Choroid plexus epithelial cell (primary cell): ENCODE results near the gene MESP1.

Experiments used
- DNase-seq: peaks from one replicate; pipeline ENCODE4 v3.0.0-alpha.2; 2010; ENCODE audit warnings: low read depth
- H3K4me3 ChIP-seq: 2 replicates; pipeline ENCODE4 v1.5.1; 2011; ENCODE audit warnings: low read depth, mild to moderate bottlenecking, control low read depth, low read length, moderate library complexity
- TF ChIP-seq, protein P1 (sequence below): conservative IDR thresholded peaks from 2 replicates; pipeline ENCODE4 v1.5.1; 2011; ENCODE audit warnings: low read depth, mild to moderate bottlenecking, control low read depth, inconsistent platforms, low read length, moderate library complexity

The MESP1 gene

DNA sequence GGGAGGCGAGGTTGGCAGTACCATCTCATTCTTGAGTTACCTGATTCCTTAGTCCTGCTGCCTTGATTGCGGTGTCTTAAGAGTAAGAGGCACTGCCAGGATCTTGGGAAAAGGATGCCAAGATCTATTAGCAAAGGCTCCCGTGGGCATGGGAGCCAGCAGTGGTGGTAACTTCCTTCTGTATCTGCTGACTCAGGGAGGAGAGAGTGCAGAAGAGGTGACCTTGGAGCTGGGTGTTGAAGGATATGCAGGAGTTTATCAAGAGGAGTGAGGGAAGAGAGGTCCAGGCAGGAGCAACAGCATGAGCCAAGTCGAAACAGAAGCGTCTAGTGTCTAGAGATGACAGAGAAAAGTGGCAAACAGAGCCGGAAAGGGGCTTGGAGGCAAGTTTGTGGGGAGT lies 29.6 kb upstream of the MESP1 start:
- TF ChIP-seq, protein P1, sequence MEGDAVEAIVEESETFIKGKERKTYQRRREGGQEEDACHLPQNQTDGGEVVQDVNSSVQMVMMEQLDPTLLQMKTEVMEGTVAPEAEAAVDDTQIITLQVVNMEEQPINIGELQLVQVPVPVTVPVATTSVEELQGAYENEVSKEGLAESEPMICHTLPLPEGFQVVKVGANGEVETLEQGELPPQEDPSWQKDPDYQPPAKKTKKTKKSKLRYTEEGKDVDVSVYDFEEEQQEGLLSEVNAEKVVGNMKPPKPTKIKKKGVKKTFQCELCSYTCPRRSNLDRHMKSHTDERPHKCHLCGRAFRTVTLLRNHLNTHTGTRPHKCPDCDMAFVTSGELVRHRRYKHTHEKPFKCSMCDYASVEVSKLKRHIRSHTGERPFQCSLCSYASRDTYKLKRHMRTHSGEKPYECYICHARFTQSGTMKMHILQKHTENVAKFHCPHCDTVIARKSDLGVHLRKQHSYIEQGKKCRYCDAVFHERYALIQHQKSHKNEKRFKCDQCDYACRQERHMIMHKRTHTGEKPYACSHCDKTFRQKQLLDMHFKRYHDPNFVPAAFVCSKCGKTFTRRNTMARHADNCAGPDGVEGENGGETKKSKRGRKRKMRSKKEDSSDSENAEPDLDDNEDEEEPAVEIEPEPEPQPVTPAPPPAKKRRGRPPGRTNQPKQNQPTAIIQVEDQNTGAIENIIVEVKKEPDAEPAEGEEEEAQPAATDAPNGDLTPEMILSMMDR, result no peak
- DNase-seq, result no peak
- no peak overlapping the region for H3K4me3 ChIP-seq

DNA sequence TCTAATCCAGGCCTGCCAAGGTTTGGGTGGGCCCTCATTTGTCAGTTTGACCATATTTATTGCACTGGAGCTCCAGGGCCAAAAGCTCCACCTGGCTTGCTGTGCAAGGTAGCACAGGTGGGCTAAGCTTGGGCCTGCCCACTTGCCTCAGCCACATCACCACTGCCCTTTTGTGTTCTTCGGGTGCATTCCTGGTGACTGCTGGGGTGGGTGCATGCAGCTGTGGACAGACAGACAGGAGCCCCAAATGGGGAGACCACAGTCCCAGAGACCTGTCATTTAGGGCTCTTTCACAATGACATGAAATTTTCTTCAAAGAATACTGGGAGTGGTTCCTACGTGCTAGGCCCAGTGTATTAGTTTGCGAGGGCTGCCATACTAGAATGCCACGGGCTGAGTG lies 27.8 kb upstream of the MESP1 start:
- TF ChIP-seq, protein P1, result no peak
- H3K4me3 ChIP-seq, result no peak overlapping the region
- no peak for DNase-seq

DNA sequence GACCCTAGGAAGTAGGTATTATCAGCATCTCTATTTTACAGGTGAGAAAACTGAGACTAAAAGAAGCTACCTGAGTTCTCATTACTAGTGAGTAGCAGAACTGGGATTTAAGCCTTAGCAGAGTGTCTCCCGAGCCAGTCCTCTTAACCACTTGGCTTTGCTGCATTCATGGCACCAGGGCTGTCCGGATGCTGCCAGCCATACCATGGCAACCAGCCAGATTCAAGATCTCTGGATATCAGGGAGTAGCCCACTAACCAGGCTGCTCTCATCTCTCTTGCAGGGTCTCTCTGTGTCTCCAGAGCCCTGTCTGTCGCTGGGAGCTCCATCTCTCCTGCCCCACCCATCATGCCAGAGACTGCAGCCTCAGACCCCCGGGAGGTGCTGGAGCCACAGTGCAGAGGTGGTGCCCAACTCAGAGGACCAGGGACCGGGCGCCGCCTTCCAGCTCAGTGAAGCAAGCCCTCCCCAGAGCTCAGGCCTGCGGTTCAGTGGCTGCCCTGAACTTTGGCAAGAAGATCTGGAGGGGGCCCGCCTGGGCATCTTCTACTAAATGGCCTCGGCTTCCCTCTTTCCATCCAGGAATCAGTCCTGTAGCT lies 26.8 kb upstream of the MESP1 start:
- no peak for DNase-seq
- no peak overlapping the region for H3K4me3 ChIP-seq
- TF ChIP-seq, protein P1, result no peak

DNA sequence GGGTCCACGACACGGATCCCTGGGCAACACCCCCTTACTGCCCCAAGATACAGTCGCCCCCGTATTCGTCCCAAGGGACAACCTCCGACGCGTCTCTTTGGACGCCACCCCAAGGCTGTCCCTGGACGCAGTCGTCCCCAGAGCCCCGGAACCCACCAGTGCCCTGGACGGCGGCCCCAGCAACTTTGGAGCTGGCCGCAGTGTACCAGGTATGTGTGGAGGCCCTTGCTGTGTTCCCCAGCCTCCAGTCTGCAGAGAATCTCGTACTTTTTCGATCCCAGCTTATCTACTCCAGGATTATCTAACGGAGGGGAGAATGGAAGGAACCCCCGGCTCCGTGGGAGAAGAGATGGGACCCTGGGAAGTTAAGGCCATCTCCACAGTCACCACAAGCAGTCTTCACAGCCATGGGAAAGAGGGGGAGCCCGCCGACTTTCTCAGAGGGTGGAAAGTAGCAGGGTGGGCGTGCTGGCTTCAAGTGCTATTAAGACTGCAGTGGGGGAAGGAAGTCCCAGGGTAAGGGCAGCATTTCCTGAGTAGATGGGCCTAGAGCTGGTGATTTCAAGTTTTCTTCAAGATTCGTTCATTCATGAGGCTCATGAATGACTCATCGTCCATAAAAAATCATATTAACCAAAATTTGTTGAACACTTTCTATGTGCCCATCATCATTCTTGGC lies 26.2 kb upstream of the MESP1 start:
- DNase-seq, result no peak
- TF ChIP-seq, protein P1, result no peak
- no peak overlapping the region for H3K4me3 ChIP-seq

DNA sequence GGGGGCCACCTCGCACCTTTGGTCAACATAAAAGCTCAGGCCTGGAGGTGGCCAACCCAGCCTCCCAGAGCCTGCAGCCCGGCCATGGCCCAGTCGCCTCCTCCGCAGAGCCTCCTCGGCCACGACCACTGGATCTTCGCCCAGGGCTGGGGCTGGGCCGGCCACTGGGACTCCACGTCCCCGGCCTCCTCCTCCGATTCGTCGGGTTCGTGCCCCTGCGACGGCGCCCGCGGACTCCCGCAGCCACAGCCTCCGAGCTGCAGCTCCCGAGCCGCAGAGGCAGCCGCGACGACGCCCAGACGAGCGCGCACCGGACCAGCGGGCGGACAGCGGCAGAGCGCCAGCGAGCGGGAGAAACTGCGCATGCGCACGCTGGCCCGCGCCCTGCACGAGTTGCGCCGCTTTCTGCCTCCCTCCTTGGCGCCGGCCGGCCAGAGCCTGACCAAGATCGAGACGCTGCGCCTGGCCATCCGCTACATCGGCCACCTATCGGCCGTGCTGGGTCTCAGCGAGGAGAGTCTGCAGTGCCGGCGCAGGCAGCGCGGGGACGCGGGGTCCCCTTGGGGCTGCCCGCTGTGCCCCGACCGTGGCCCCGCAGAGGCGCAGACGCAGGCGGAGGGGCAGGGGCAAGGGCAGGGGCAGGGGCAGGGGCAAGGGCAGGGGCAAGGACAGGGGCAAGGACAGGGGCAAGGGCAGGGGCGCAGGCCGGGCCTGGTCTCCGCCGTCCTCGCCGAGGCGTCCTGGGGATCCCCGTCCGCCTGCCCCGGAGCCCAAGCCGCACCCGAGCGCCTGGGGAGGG lies 25.4 kb upstream of the MESP1 start, which contains the start of gene MESP2:
MESP2 (plus strand) TSS at position 59 of the 799 bp plus-strand sequence; CDS start at position 85, 26 bp downstream.
- TF ChIP-seq, protein P1, result peak; percentile 40
- peak; percentile 78 for DNase-seq
- peak within 1 kb of the TSS; percentile 54 for H3K4me3 ChIP-seq

DNA sequence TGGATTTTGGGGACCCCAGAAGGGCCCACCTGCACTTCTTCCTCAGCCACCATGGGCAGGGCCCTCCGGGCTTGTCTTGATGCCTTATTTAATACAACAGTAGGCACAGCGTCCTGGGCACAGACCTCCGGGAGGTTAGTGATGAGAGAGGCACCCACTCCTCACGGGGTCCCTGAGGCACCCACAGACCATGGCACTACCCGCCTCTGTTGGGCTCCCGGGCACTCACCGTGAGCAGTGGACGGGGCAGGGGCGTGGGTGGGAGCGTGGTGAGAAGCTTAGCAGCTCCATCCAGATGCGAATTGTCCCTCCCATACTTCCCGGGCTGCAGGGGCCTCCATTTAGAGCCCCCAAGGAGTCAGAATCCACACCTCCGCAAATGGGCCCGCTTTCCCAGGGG lies 24.8 kb upstream of the MESP1 start:
- TF ChIP-seq, protein P1, result no peak
- H3K4me3 ChIP-seq, result no peak overlapping the region

More for the DNA sequence above, 24.8 kb upstream of the MESP1 start:
- DNase-seq, result no peak
